Hepatocyte (in vitro differentiated cells): ENCODE results near the gene FKBP11. TPM values are rescaled to one million over a fixed set of nuclear protein-coding genes. Genes with fewer than 3 reads are reported as not detected.

Source experiments
- DNase-seq: peaks from one replicate; pipeline ENCODE4 v3.0.0-alpha.2; 2016; ENCODE audit warnings: low spot score
- H2AFZ ChIP-seq: fragments of 200-600 bp; sonication (generic); 2 replicates; pipeline ENCODE4 v1.6.0; 2016; ENCODE audit warnings: antibody characterized with exemption, mild to moderate bottlenecking
- H3K27ac ChIP-seq: fragments of 200-600 bp; sonication (generic); 2 replicates; pipeline ENCODE4 v1.5.1; 2016; ENCODE audit warnings: mild to moderate bottlenecking
- H3K27me3 ChIP-seq: fragments of 200-600 bp; sonication (generic); 2 replicates; pipeline ENCODE4 v1.6.1; 2016
- H3K36me3 ChIP-seq: fragments of 200-600 bp; sonication (generic); replicated peaks from 2 replicates; pipeline ENCODE4 v1.5.1; 2016; ENCODE audit warnings: low read depth; ENCODE audit not compliant: insufficient read depth
- H3K4me1 ChIP-seq: fragments of 200-600 bp; sonication (generic); 2 replicates; pipeline ENCODE4 v1.5.1; 2016; ENCODE audit warnings: mild to moderate bottlenecking, moderate library complexity; ENCODE audit not compliant: insufficient read depth
- H3K4me2 ChIP-seq: fragments of 200-600 bp; sonication (generic); 2 replicates; pipeline ENCODE4 v1.6.0; 2016
- H3K4me3 ChIP-seq: fragments of 200-600 bp; sonication (generic); 2 replicates; pipeline ENCODE4 v1.5.1; 2016; ENCODE audit warnings: mild to moderate bottlenecking
- H3K79me2 ChIP-seq: fragments of 200-600 bp; sonication (generic); 2 replicates; pipeline ENCODE4 v1.6.0; 2017; ENCODE audit warnings: mild to moderate bottlenecking
- H3K9me2 ChIP-seq: fragments of 200-600 bp; sonication (generic); replicated peaks from 2 replicates; pipeline ENCODE4 v1.6.0; 2017; ENCODE audit warnings: mild to moderate bottlenecking; ENCODE audit not compliant: insufficient read depth
- H3K9me3 ChIP-seq: fragments of 200-600 bp; sonication (generic); 2 replicates; pipeline ENCODE4 v1.5.1; 2016; ENCODE audit warnings: low read depth, mild to moderate bottlenecking
- H4K20me1 ChIP-seq: fragments of 200-600 bp; sonication (generic); 2 replicates; pipeline ENCODE4 v1.6.0; 2016; ENCODE audit warnings: mild to moderate bottlenecking; ENCODE audit not compliant: insufficient read depth, poor library complexity, severe bottlenecking
- EZH2 ChIP-seq: fragments of 200-600 bp; sonication (generic); IDR thresholded peaks from 2 replicates; pipeline ENCODE4 v1.6.1; 2016; ENCODE audit warnings: antibody characterized with exemption, mild to moderate bottlenecking, borderline replicate concordance
- EZH2phosphoT487 ChIP-seq: fragments of 200-600 bp; sonication (generic); IDR thresholded peaks from one replicate; pipeline ENCODE4 v1.6.1; 2018; ENCODE audit warnings: antibody characterized with exemption, mild to moderate bottlenecking, low read depth, moderate library complexity; ENCODE audit not compliant: unreplicated experiment, severe bottlenecking
- WGBS: methylation state at CpG from one replicate; pipeline ENCODE4 v1.1.6; 2016; ENCODE audit warnings: low lambda C conversion rate; ENCODE audit errors: missing lambda C conversion rate; 5-methylcytosine and 5-hydroxymethylcytosine counted together
- polyA plus RNA-seq: library from polyadenylated mRNA; unstranded; fragments of >200 nt; fragmentation: Nextera tagmentation; extraction: Ambion mirVana; gene quantifications from 2 replicates; pipeline ENCODE4 v1.2.1, GENCODE V29; 2016
- total RNA-seq: library from RNA; depleted of rRNA; stranded (reverse); fragments of >200 nt; gene quantifications from 2 replicates; pipeline ENCODE4 v1.2.3, GENCODE V29; 2014
- TF ChIP-seq, protein P1 (sequence below): fragments of 200-600 bp; sonication (generic); IDR thresholded peaks from 2 replicates; pipeline ENCODE4 v1.5.1; 2016; ENCODE audit warnings: antibody characterized with exemption, mild to moderate bottlenecking; ENCODE audit not compliant: poor library complexity

FKBP11 gene
- total RNA-seq, result 30.4 and 37.8 TPM in 2 replicates
- polyA plus RNA-seq, result 201 and 232 TPM in 2 replicates

DNA sequence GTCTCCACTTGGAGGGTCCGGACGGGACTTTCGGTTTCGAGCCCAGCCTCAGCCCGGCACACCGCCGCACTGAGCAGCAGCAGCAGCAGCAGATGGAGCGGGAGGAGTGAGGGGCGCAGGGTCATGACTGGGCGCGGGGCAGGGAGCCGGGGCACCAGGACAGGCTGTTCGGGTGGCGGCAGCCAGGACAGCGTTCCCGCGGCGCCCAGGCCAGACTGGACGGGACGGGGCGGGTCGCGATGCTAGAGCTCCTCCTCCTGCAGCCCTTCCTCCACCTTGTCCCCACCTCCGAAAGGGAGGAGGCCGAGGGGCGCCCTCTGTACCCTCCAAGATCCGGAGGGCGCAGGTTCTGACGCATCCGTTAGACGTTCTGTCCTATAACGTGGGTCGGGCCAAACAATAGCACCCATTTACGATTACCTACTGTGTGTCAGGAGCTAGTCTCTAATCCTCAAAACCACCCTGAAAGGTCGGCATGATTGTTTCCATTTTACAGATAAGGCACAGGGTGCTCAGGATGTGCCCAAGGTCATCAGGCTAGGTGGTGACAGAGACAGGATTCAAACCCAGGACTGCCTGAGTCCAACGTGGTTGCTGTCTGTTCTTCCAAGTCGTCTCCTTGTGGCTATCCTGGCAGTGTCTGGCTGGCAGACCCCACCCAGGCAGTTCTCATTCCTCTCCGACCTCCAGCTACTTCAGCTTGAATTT is at the start of gene FKBP11:
Gene FKBP11, minus strand, starts transcription at position 189 of the 708 bp plus-strand sequence. Its CDS starts 64 bp downstream, at position 125.
- DNase-seq, result peak; percentile 80
- 13% methylated on average over 35 of the region's 38 CpGs for WGBS

DNA sequence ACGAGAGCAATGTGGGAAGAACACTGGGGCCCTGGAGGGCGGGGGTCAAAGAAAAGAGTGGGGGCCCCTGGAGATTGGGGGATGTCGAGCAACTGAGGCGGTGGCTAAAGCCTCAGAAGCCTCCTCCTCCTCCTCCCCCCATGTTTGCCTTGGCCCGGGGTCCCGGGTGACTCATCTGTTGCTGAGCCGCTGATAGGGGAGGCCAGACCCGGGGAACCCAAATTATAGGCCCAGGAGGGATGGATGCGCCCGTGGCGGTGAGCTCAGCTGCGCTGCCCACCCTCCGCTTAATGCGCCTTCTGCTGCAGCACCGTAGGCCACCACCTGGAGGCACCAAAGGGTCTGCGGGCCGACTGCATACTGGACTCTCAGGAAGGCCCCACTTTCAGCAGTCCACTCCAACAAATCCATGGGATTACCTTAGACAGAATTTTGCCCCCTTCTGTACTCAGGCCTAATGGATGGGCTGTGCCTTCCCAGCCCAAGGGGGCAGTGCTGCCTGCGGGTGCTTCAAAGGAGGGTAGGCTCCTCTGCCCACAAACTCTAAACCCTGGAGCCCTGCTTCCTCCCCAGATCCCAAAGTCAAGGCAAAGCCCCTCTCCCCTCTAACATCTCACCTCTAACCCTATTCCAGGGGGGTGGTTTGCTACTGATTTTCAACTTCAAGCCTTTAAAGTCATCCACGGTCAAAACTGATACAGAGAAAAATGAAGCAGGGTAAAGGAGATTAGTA is 48.8 kb upstream of the FKBP11 start:
- Histone ChIP-seq H3K79me2 (no peaks in the 10 kb centered on the region), H3K27me3 (peaks cover 98% of the 10 kb centered on the region), H3K9me2 (no peaks in the 10 kb centered on the region), H3K27ac (no peak overlapping the region), H4K20me1 (no peaks in the 10 kb centered on the region), H3K36me3 (no peaks in the 10 kb centered on the region), H2AFZ (no peak overlapping the region), H3K4me3 (no peak overlapping the region), H3K4me1 (peaks cover 39% of the 10 kb centered on the region), H3K4me2 (no peak overlapping the region), H3K9me3 (no peaks in the 10 kb centered on the region)
- WGBS, result 12% methylated on average over 19 of the region's 19 CpGs
- peak; percentile 71 for DNase-seq
- no peak for TF ChIP-seq EZH2
- TF ChIP-seq, protein P1, sequence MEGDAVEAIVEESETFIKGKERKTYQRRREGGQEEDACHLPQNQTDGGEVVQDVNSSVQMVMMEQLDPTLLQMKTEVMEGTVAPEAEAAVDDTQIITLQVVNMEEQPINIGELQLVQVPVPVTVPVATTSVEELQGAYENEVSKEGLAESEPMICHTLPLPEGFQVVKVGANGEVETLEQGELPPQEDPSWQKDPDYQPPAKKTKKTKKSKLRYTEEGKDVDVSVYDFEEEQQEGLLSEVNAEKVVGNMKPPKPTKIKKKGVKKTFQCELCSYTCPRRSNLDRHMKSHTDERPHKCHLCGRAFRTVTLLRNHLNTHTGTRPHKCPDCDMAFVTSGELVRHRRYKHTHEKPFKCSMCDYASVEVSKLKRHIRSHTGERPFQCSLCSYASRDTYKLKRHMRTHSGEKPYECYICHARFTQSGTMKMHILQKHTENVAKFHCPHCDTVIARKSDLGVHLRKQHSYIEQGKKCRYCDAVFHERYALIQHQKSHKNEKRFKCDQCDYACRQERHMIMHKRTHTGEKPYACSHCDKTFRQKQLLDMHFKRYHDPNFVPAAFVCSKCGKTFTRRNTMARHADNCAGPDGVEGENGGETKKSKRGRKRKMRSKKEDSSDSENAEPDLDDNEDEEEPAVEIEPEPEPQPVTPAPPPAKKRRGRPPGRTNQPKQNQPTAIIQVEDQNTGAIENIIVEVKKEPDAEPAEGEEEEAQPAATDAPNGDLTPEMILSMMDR, result peak; percentile 50

More for the DNA sequence above, at the start of gene FKBP11:
- peaks cover 3% of the 10 kb centered on the region for H3K4me1 ChIP-seq
- peak within 1 kb of the TSS; percentile 96 for H3K4me2 ChIP-seq
- H4K20me1 ChIP-seq, result peaks cover 3% of the 10 kb centered on the region
- H3K9me2 ChIP-seq, result no peaks in the 10 kb centered on the region
- peaks cover 4% of the 10 kb centered on the region for H3K79me2 ChIP-seq
- H3K27me3 ChIP-seq, result no peaks in the 10 kb centered on the region
- peak within 1 kb of the TSS; percentile 99 for H3K4me3 ChIP-seq
- TF ChIP-seq EZH2phosphoT487, result no peak
- no peak for TF ChIP-seq EZH2
- TF ChIP-seq, protein P1, result no peak
- peak within 1 kb of the TSS; percentile 41 for H3K27ac ChIP-seq
- no peaks in the 10 kb centered on the region for H3K9me3 ChIP-seq
- no peaks in the 10 kb centered on the region for H3K36me3 ChIP-seq
- H2AFZ ChIP-seq, result peak within 1 kb of the TSS; percentile 88

DNA sequence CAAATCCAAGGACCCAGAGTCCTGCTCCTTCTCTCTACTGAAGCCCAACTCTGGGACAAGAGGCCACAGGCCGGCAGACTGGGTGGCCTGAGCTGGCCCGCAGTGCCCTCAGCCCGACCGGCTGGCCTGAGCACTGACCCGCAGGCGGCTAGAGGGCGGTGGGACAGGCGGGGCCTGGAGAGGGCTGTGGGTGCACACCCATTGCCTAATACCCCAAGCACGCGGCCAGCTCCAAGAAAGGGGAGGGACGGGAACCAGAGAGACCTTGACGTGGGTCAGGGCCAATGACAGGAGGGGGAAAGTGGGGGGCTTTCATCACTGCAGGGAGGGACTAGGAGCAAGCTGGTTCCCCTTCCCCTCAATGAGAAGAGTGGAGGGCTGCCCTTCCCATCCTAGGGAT is 48.2 kb upstream of the FKBP11 start:
- no peaks in the 10 kb centered on the region for H4K20me1 ChIP-seq
- H3K4me3 ChIP-seq, result no peak overlapping the region
- TF ChIP-seq EZH2phosphoT487 (no peak), EZH2 (no peak)
- TF ChIP-seq, protein P1, result no peak
- 37% methylated on average over 9 of the region's 12 CpGs for WGBS
- H3K4me2 ChIP-seq, result no peak overlapping the region
- no peaks in the 10 kb centered on the region for H3K9me2 ChIP-seq
- no peaks in the 10 kb centered on the region for H3K79me2 ChIP-seq
- DNase-seq, result no peak
- peaks cover 92% of the 10 kb centered on the region for H3K27me3 ChIP-seq
- no peak overlapping the region for H2AFZ ChIP-seq
- no peak overlapping the region for H3K27ac ChIP-seq
- no peaks in the 10 kb centered on the region for H3K36me3 ChIP-seq
- no peaks in the 10 kb centered on the region for H3K9me3 ChIP-seq
- H3K4me1 ChIP-seq, result peaks cover 33% of the 10 kb centered on the region
